ENCODE data around the gene NT5C1A. TPM values are rescaled to one million over a fixed set of nuclear protein-coding genes. Genes with fewer than 3 reads are reported as not detected.

Gene NT5C1A
- total RNA-seq, 1 donor from 2014 or later = not detected

DNA sequence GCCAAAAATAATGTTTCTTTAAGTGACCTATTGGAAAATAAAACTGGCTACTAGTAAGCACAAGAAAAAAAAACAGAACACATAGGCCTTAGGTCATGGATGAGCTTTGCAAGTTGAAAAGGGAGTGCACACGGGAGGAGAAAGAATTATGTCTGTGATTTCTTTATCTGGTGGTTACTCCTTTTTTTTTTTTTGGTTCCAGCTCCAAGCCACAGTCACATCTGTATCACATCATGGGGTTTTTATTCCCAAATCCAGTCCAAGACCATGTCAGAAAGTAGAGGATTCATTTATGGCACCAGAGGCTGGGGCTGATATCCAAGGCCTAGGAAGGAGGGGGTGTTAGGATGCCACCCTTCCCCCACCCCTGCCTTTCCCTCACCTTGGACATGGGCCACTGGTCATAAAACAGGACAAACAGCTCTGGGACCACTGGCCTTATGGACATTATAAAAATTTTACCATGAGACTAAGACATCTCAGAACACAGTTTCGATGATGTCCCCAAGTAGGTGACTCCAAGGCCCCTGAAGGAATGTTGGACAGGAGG lies 22.2 kb downstream of the NT5C1A start:
- intact Hi-C loops (cut with DNase I) = loop anchor here (10.0 kb wide), 1 partner anchor 555 kb away; no protein-coding TSS in a partner anchor
- TF ChIP-seq, protein P1, sequence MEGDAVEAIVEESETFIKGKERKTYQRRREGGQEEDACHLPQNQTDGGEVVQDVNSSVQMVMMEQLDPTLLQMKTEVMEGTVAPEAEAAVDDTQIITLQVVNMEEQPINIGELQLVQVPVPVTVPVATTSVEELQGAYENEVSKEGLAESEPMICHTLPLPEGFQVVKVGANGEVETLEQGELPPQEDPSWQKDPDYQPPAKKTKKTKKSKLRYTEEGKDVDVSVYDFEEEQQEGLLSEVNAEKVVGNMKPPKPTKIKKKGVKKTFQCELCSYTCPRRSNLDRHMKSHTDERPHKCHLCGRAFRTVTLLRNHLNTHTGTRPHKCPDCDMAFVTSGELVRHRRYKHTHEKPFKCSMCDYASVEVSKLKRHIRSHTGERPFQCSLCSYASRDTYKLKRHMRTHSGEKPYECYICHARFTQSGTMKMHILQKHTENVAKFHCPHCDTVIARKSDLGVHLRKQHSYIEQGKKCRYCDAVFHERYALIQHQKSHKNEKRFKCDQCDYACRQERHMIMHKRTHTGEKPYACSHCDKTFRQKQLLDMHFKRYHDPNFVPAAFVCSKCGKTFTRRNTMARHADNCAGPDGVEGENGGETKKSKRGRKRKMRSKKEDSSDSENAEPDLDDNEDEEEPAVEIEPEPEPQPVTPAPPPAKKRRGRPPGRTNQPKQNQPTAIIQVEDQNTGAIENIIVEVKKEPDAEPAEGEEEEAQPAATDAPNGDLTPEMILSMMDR (IDR thresholded peaks at IDR 0.05) = no peak
- no peak overlapping the region for H3K27ac ChIP-seq
- no peaks in the 10 kb centered on the region for H3K27me3 ChIP-seq
- no peaks in the 10 kb centered on the region for H3K9me3 ChIP-seq
- H3K4me1 ChIP-seq = peaks cover 3 to 22% of the 10 kb centered on the region in 2 donors
- H3K36me3 ChIP-seq = no peaks in the 10 kb centered on the region
- no peak overlapping the region for H3K4me3 ChIP-seq
- DNase-seq (ENCODE audit: low spot score in 2 of 2) = no peak

DNA sequence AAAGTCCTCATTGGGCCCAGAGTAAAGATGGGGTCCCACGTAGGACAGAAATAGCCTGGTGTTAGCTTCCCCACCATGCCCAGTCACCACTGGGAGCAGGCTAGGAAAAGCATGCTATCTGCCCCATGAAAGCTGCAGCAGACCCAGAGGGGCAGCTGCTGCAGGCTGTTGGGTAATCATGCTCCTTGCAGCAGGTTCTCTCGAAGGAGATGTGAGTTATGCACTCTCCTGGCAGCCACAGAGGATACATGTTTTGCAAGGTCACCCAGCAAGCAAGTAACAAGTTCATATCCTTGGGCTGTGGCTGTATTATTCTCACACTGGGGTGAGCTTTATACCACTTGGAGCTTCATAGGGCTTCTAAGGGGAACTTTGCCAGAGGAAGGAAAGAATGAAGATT lies 23.4 kb downstream of the NT5C1A start:
- Histone ChIP-seq H3K27me3 (no peaks in the 10 kb centered on the region), H3K36me3 (no peaks in the 10 kb centered on the region), H3K4me1 (peaks cover 3 to 22% of the 10 kb centered on the region in 2 donors), H3K27ac (no peak overlapping the region), H3K4me3 (no peak overlapping the region), H3K9me3 (no peaks in the 10 kb centered on the region)
- no peak for DNase-seq (ENCODE audit: low spot score in 2 of 2)
- TF ChIP-seq, protein P1 (IDR thresholded peaks at IDR 0.05) = no peak
- intact Hi-C loops (cut with DNase I) = loop anchor here (10.0 kb wide), 1 partner anchor 554 kb away; no protein-coding TSS in a partner anchor

DNA sequence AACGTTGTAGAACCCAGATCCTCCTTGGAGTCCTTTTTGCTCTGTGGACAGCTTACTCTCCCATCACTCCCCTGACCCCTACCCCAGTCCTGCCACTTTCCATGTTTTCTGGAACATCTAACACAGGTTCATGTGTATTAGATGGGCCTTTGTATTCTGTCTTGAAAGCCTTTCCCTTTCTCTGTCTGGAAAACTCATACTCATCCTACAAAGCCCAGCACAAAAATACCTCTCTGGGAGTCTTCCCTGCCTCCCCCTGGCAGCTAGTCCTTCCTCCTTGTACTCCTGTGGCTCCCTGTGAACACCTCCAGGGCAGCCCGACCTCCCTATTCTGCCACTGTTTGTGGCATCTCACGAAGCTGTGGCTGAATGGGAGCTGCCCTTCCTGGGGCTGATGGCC lies 24.7 kb downstream of the NT5C1A start:
- intact Hi-C loops (cut with DNase I) = loop anchor here (10.0 kb wide), 1 partner anchor 552 kb away; no protein-coding TSS in a partner anchor
- no peaks in the 10 kb centered on the region for H3K36me3 ChIP-seq
- no peaks in the 10 kb centered on the region for H3K27me3 ChIP-seq
- peak overlapping the region; percentile 96 to 98 for H3K27ac ChIP-seq
- H3K9me3 ChIP-seq = no peaks in the 10 kb centered on the region
- peaks cover 6 to 29% of the 10 kb centered on the region in 2 donors for H3K4me1 ChIP-seq
- TF ChIP-seq, protein P1 (IDR thresholded peaks at IDR 0.05) = no peak
- DNase-seq (ENCODE audit: low spot score in 2 of 2) = no peak
- H3K4me3 ChIP-seq = no peak overlapping the region

- H3K27me3 ChIP-seq = no peaks in the 10 kb centered on the region
- TF ChIP-seq, protein P1 (IDR thresholded peaks at IDR 0.05) = peak in 1 of 3 experiments; percentile 3
- H3K27ac ChIP-seq = peak overlapping the region; percentile 96 to 98
- no peaks in the 10 kb centered on the region for H3K9me3 ChIP-seq
- intact Hi-C loops (cut with DNase I) = loop anchor here (10.0 kb wide), 1 partner anchor 552 kb away; no protein-coding TSS in a partner anchor
- DNase-seq (ENCODE audit: low spot score in 2 of 2) = peak in 1 of 2 donors; percentile 76
- H3K4me1 ChIP-seq = peaks cover 6 to 32% of the 10 kb centered on the region in 2 donors
- H3K4me3 ChIP-seq = no peak overlapping the region
- H3K36me3 ChIP-seq = no peaks in the 10 kb centered on the region
These were observed 25.4 kb downstream of the NT5C1A start for GRCh38 chr1:39646232-39647081.

GRCh38 chr1:39645411-39646043 lies 26.4 kb downstream of the NT5C1A start:
- peak overlapping the region; percentile 96 to 98 for H3K27ac ChIP-seq
- no peak for DNase-seq (ENCODE audit: low spot score in 2 of 2)
- intact Hi-C loops (cut with DNase I) = loop anchor here (10.0 kb wide), 1 partner anchor 551 kb away; no protein-coding TSS in a partner anchor
- no peaks in the 10 kb centered on the region for H3K9me3 ChIP-seq
- H3K4me1 ChIP-seq = peaks cover 6 to 33% of the 10 kb centered on the region in 2 donors
- TF ChIP-seq, protein P1 (IDR thresholded peaks at IDR 0.05) = no peak
- no peak overlapping the region for H3K4me3 ChIP-seq
- no peaks in the 10 kb centered on the region for H3K36me3 ChIP-seq
- H3K27me3 ChIP-seq = no peaks in the 10 kb centered on the region

Data from ascending aorta (tissue), 2 donors.